K562 (cell line): Measurements from ENCODE around the gene SP2. TPM values are rescaled to one million over a fixed set of nuclear protein-coding genes. Genes with fewer than 3 reads are reported as not detected.
A peak's percentile ranks its signal among the peaks of the same experiment; 100 is the strongest.

Source experiments
- CBFB ChIP-seq: sonication (generic); formaldehyde crosslinking; IDR thresholded peaks from 2 replicates; pipeline ENCODE4 v1.4.0; 2020; ENCODE audit warnings: mild to moderate bottlenecking, missing genetic modification reagents
- DPF2 ChIP-seq: fragments of 450-650 bp; IDR thresholded peaks from 2 replicates; pipeline ENCODE4 v1.6.1; 2016
- MEF2A ChIP-seq: IDR thresholded peaks from 2 replicates; pipeline ENCODE4 v1.6.1; 2011; ENCODE audit warnings: low read depth, mild to moderate bottlenecking, low read length, moderate library complexity; ENCODE audit not compliant: control insufficient read depth
- MTA1 ChIP-seq: fragments of 450-650 bp; IDR thresholded peaks from 2 replicates; pipeline ENCODE4 v1.6.1; 2017; ENCODE audit warnings: borderline replicate concordance
- MTA3 ChIP-seq: fragments of 450-650 bp; formaldehyde crosslinking; IDR thresholded peaks from 2 replicates; pipeline ENCODE4 v1.6.1; 2017; ENCODE audit warnings: mild to moderate bottlenecking, borderline replicate concordance
- NCOA6 ChIP-seq: fragments of 450-650 bp; IDR thresholded peaks from 2 replicates; pipeline ENCODE4 v1.6.1; 2017; ENCODE audit warnings: mild to moderate bottlenecking
- NRF1 ChIP-seq, 2 experiments: fragments of 450-650 bp; IDR thresholded peaks in 1 of 2; conservative IDR thresholded peaks in 1 of 2; 2 replicates each; pipeline ENCODE4 v1.6.1; 2014; ENCODE audit warnings: mild to moderate bottlenecking in 2 of 2
- OTX1 ChIP-seq: fragments of 450-650 bp; formaldehyde crosslinking; IDR thresholded peaks from 2 replicates; pipeline ENCODE4 v1.4.0; 2022; ENCODE audit warnings: mild to moderate bottlenecking
- SNRNP70 ChIP-seq: fragments of 200-400 bp; formaldehyde crosslinking; optimal IDR thresholded peaks from 2 replicates; pipeline ENCODE3; 2017; ENCODE audit warnings: low read depth, low read length
- U2AF2 ChIP-seq: fragments of 200-400 bp; formaldehyde crosslinking; optimal IDR thresholded peaks from 2 replicates; pipeline ENCODE3; 2017; ENCODE audit warnings: low read depth, mild to moderate bottlenecking, low read length
- YY1 ChIP-seq, 3 experiments: IDR thresholded peaks; 2 replicates each; pipeline ENCODE4 v1.6.1; 2011; ENCODE audit warnings: low read length in 2 of 3, mild to moderate bottlenecking in 2 of 3, moderate library complexity in 2 of 3, borderline replicate concordance in 1 of 3, control low read depth in 1 of 3, low read depth in 1 of 3; ENCODE audit not compliant: insufficient read depth in 3 of 3, insufficient replicate concordance in 2 of 3, control insufficient read depth in 1 of 3, insufficient read length in 1 of 3; ENCODE audit errors: extremely low read depth in 1 of 3
- ZBED1 ChIP-seq: IDR thresholded peaks from 2 replicates; pipeline ENCODE4 v1.6.1; 2014
- ZEB2 ChIP-seq: fragments of 450-650 bp; IDR thresholded peaks from 2 replicates; pipeline ENCODE4 v1.6.1; 2016
- ZNF324 ChIP-seq: fragments of 250-450 bp; sonication (Bioruptor Pico); IDR thresholded peaks from 2 replicates; pipeline ENCODE4 v1.4.0; 2020; ENCODE audit warnings: mild to moderate bottlenecking
- ZNF586 ChIP-seq: fragments of 450-650 bp; formaldehyde crosslinking; conservative IDR thresholded peaks from 2 replicates; pipeline ENCODE4 v1.4.0; 2020; ENCODE audit warnings: mild to moderate bottlenecking, moderate library complexity
- polyA plus RNA-seq, 8 experiments: library from polyadenylated mRNA; depleted of rRNA in 4 of 8; stranded (reverse) in 5 of 8; unstranded in 3 of 8; fragments of >200 nt; fragmentation: Nextera tagmentation in 2 of 8; fragmentation: Illumina TruSeq in 1 of 8; extraction: Ambion mirVana in 2 of 8; extraction: Trizol in 1 of 8; gene quantifications; 2 replicates each; pipeline versions ENCODE4 v1.2.1 to v1.2.3, GENCODE V29; 2011 to 2014; ENCODE audit warnings: inconsistent platforms in 1 of 8, missing spikeins in 1 of 8
- total RNA-seq, 7 experiments: library from RNA; depleted of rRNA in 6 of 7; stranded (reverse); fragments of >200 nt in 6 of 7; fragmentation: Illumina TruSeq in 2 of 7; extraction: Trizol in 2 of 7; gene quantifications; 2 replicates each; pipeline versions ENCODE4 v1.2.1 to v1.2.3, GENCODE V29; 2011 to 2021; ENCODE audit warnings: low replicate concordance in 1 of 7
- TF ChIP-seq, protein P1 (sequence below): fragments of 450-650 bp; IDR thresholded peaks from 2 replicates; pipeline ENCODE4 v1.6.1; 2016; ENCODE audit warnings: borderline replicate concordance
- TF ChIP-seq, protein P2 (sequence below): IDR thresholded peaks from 2 replicates; pipeline ENCODE4 v1.6.1; 2011; ENCODE audit warnings: borderline replicate concordance, low read depth, mild to moderate bottlenecking, moderate library complexity, low read length; ENCODE audit not compliant: insufficient read depth, poor library complexity, severe bottlenecking
- TF ChIP-seq, protein P3 (sequence below): fragments of 250-450 bp; sonication (Bioruptor Pico); IDR thresholded peaks from 2 replicates; pipeline ENCODE4 v1.4.0; 2020
- TF ChIP-seq, protein P4 (sequence below): fragments of 450-650 bp; IDR thresholded peaks from 2 replicates; pipeline ENCODE4 v1.6.1; 2016; ENCODE audit warnings: missing biosample characterization, missing genetic modification characterization

SP2 gene
- total and polyA plus RNA-seq, 9 of the 15 experiments (the other 6 are each of a cell fraction or from before 2014, with no cell fraction given), result 0.77 to 22.3 (median 2.3) TPM

DNA sequence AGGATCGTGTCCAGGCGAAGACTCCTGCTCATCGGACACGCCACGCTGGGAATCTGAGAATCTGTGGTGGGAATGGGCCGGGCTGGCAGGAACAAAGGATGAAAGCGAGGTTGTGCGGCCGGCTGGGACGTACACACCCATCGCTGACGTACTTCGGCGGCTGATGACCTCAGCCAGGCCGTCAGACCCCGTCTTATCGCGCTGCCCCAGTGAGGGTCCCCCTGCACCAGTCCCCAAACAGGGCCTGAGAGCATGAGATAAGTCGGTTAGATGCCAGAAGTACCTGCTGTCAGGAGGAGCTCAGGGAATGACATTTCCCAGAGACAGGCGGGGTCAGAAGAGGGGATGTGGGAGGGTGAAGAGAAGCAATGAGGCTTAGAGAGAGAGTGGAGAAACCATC, 29.1 kb upstream of the SP2 start (continued):
- TF ChIP-seq, protein P1, sequence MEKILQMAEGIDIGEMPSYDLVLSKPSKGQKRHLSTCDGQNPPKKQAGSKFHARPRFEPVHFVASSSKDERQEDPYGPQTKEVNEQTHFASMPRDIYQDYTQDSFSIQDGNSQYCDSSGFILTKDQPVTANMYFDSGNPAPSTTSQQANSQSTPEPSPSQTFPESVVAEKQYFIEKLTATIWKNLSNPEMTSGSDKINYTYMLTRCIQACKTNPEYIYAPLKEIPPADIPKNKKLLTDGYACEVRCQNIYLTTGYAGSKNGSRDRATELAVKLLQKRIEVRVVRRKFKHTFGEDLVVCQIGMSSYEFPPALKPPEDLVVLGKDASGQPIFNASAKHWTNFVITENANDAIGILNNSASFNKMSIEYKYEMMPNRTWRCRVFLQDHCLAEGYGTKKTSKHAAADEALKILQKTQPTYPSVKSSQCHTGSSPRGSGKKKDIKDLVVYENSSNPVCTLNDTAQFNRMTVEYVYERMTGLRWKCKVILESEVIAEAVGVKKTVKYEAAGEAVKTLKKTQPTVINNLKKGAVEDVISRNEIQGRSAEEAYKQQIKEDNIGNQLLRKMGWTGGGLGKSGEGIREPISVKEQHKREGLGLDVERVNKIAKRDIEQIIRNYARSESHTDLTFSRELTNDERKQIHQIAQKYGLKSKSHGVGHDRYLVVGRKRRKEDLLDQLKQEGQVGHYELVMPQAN, result no peak
- TF ChIP-seq OTX1 (CRISPR knock-in tag) (no peak), NRF1 (conservative IDR thresholded peaks at IDR 0.05 in 1 of 2, IDR thresholded peaks at IDR 0.05 in 1 of 2) (peak; percentile 48 to 61; a peak in 3 of 4 replicates), MEF2A (no peak), CBFB (0 out of 2 replicates have a peak, but pooled peaks have one; percentile 71), ZNF586 (no peak), YY1 (IDR thresholded peaks at IDR 0.05; ENCODE audit: borderline replicate concordance in 1 of 3, control insufficient read depth in 1 of 3, extremely low read depth in 1 of 3, insufficient read depth in 3 of 3, insufficient read length in 1 of 3, insufficient replicate concordance in 2 of 3, low read depth in 1 of 3, low read length in 2 of 3) (no peak), MTA1 (peak; percentile 91; the same call in 1 of the 2 replicates), ZEB2 (peak; percentile 95), MTA3 (peak; percentile 99), NCOA6 (no peak), ZNF324 (no peak), U2AF2 (no peak), DPF2 (peak; percentile 99), ZBED1 (peak; percentile 85), SNRNP70 (no peak)
- TF ChIP-seq, protein P2, sequence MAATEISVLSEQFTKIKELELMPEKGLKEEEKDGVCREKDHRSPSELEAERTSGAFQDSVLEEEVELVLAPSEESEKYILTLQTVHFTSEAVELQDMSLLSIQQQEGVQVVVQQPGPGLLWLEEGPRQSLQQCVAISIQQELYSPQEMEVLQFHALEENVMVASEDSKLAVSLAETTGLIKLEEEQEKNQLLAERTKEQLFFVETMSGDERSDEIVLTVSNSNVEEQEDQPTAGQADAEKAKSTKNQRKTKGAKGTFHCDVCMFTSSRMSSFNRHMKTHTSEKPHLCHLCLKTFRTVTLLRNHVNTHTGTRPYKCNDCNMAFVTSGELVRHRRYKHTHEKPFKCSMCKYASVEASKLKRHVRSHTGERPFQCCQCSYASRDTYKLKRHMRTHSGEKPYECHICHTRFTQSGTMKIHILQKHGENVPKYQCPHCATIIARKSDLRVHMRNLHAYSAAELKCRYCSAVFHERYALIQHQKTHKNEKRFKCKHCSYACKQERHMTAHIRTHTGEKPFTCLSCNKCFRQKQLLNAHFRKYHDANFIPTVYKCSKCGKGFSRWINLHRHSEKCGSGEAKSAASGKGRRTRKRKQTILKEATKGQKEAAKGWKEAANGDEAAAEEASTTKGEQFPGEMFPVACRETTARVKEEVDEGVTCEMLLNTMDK, result no peak
- TF ChIP-seq, protein P3, sequence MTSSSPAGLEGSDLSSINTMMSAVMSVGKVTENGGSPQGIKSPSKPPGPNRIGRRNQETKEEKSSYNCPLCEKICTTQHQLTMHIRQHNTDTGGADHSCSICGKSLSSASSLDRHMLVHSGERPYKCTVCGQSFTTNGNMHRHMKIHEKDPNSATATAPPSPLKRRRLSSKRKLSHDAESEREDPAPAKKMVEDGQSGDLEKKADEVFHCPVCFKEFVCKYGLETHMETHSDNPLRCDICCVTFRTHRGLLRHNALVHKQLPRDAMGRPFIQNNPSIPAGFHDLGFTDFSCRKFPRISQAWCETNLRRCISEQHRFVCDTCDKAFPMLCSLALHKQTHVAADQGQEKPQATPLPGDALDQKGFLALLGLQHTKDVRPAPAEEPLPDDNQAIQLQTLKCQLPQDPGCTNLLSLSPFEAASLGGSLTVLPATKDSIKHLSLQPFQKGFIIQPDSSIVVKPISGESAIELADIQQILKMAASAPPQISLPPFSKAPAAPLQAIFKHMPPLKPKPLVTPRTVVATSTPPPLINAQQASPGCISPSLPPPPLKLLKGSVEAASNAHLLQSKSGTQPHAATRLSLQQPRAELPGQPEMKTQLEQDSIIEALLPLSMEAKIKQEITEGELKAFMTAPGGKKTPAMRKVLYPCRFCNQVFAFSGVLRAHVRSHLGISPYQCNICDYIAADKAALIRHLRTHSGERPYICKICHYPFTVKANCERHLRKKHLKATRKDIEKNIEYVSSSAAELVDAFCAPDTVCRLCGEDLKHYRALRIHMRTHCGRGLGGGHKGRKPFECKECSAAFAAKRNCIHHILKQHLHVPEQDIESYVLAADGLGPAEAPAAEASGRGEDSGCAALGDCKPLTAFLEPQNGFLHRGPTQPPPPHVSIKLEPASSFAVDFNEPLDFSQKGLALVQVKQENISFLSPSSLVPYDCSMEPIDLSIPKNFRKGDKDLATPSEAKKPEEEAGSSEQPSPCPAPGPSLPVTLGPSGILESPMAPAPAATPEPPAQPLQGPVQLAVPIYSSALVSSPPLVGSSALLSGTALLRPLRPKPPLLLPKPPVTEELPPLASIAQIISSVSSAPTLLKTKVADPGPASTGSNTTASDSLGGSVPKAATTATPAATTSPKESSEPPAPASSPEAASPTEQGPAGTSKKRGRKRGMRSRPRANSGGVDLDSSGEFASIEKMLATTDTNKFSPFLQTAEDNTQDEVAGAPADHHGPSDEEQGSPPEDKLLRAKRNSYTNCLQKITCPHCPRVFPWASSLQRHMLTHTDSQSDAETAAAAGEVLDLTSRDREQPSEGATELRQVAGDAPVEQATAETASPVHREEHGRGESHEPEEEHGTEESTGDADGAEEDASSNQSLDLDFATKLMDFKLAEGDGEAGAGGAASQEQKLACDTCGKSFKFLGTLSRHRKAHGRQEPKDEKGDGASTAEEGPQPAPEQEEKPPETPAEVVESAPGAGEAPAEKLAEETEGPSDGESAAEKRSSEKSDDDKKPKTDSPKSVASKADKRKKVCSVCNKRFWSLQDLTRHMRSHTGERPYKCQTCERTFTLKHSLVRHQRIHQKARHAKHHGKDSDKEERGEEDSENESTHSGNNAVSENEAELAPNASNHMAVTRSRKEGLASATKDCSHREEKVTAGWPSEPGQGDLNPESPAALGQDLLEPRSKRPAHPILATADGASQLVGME (CRISPR knock-in tag), result no peak
- TF ChIP-seq, protein P4, sequence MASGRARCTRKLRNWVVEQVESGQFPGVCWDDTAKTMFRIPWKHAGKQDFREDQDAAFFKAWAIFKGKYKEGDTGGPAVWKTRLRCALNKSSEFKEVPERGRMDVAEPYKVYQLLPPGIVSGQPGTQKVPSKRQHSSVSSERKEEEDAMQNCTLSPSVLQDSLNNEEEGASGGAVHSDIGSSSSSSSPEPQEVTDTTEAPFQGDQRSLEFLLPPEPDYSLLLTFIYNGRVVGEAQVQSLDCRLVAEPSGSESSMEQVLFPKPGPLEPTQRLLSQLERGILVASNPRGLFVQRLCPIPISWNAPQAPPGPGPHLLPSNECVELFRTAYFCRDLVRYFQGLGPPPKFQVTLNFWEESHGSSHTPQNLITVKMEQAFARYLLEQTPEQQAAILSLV (tag), result no peak
